Right atrium auricular region (tissue), 2 donors: Measurements from ENCODE around the gene THTPA. TPM values are rescaled to one million over a fixed set of nuclear protein-coding genes. Genes with fewer than 3 reads are reported as not detected.

Experiments used
- DNase-seq: peaks from one replicate; pipeline ENCODE4 v3.0.0-alpha.2; 2019; ENCODE audit warnings: low spot score
- H3K27ac ChIP-seq, 2 donors: fragments of 200-600 bp; sonication (generic); 1 replicate in 1 of 2; 2 replicates in 1 of 2; pipeline ENCODE4 v1.5.1; 2016 to 2019
- H3K27me3 ChIP-seq, 2 donors: fragments of 200-600 bp; sonication (generic); one replicate each; pipeline versions ENCODE4 v1.5.1 to v1.6.0; 2017 to 2019
- H3K36me3 ChIP-seq: fragments of 200-600 bp; sonication (generic); one replicate; pipeline ENCODE4 v1.5.1; 2016
- H3K4me1 ChIP-seq, 2 donors: fragments of 200-600 bp; sonication (generic); one replicate each; pipeline versions ENCODE4 v1.5.1 to v1.6.0; 2017 to 2019
- H3K4me3 ChIP-seq, 2 donors: fragments of 200-600 bp; sonication (generic); 1 replicate in 1 of 2; 2 replicates in 1 of 2; pipeline ENCODE4 v1.5.1; 2017 to 2019; ENCODE audit warnings: mild to moderate bottlenecking in 1 of 2, moderate library complexity in 1 of 2
- H3K9me3 ChIP-seq, 2 donors: fragments of 200-600 bp; sonication (generic); one replicate each; pipeline ENCODE4 v1.5.1; 2019
- CTCF ChIP-seq, 2 donors: fragments of 200-600 bp; sonication (generic); IDR thresholded peaks; one replicate each; pipeline ENCODE4 v1.5.1; 2019; ENCODE audit warnings: antibody characterized with exemption in 2 of 2
- total RNA-seq, 2 donors: library from RNA; depleted of rRNA; stranded (reverse); fragments of >200 nt; gene quantifications; one replicate each; pipeline ENCODE4 v1.1.0, GENCODE V29; 2016

The THTPA gene
- total RNA-seq, 2 donors from 2014 or later = 22.6 to 27.3 TPM

GRCh38 chr14:23601424-23601823 is 45.4 kb downstream of the THTPA start:
- Histone ChIP-seq H3K36me3 (no peaks in the 10 kb centered on the region), H3K27me3 (no peaks in the 10 kb centered on the region), H3K4me3 (no peak overlapping the region), H3K9me3 (peaks cover 0 to 5% of the 10 kb centered on the region in 2 donors), H3K27ac (no peak overlapping the region), H3K4me1 (no peaks in the 10 kb centered on the region)
- no peak for DNase-seq
- no peak for TF ChIP-seq CTCF (IDR thresholded peaks at IDR 0.05)

GRCh38 chr14:23601845-23602180 is 45.7 kb downstream of the THTPA start:
- Histone ChIP-seq H3K27me3 (no peaks in the 10 kb centered on the region), H3K9me3 (peaks cover 0 to 5% of the 10 kb centered on the region in 2 donors), H3K27ac (no peak overlapping the region), H3K4me3 (no peak overlapping the region), H3K36me3 (no peaks in the 10 kb centered on the region), H3K4me1 (no peaks in the 10 kb centered on the region)
- DNase-seq = no peak
- TF ChIP-seq CTCF (IDR thresholded peaks at IDR 0.05) = no peak

GRCh38 chr14:23602181-23603095 is 46.4 kb downstream of the THTPA start:
- no peak for DNase-seq
- H3K4me3 ChIP-seq = no peak overlapping the region
- no peaks in the 10 kb centered on the region for H3K27me3 ChIP-seq
- H3K36me3 ChIP-seq = no peaks in the 10 kb centered on the region
- peaks cover 0 to 5% of the 10 kb centered on the region in 2 donors for H3K9me3 ChIP-seq
- TF ChIP-seq CTCF (IDR thresholded peaks at IDR 0.05) = no peak
- H3K27ac ChIP-seq = no peak overlapping the region
- no peaks in the 10 kb centered on the region for H3K4me1 ChIP-seq

- H3K36me3 ChIP-seq = no peaks in the 10 kb centered on the region
- TF ChIP-seq CTCF (IDR thresholded peaks at IDR 0.05) = no peak
- no peak overlapping the region for H3K4me3 ChIP-seq
Observed at GRCh38 chr14:23603103-23603502, 47.0 kb downstream of the THTPA start.

GRCh38 chr14:23604148-23604547 is 48.1 kb downstream of the THTPA start:
- no peak for TF ChIP-seq CTCF (IDR thresholded peaks at IDR 0.05)
- Histone ChIP-seq H3K4me3 (no peak overlapping the region), H3K36me3 (no peaks in the 10 kb centered on the region)

More at GRCh38 chr14:23603103-23603502, 47.0 kb downstream of the THTPA start:
- Histone ChIP-seq H3K4me1 (no peaks in the 10 kb centered on the region), H3K27me3 (no peaks in the 10 kb centered on the region), H3K9me3 (peaks cover 0 to 5% of the 10 kb centered on the region in 2 donors), H3K27ac (no peak overlapping the region)
- DNase-seq = no peak

More at GRCh38 chr14:23604148-23604547, 48.1 kb downstream of the THTPA start:
- Histone ChIP-seq H3K27ac (no peak overlapping the region), H3K9me3 (peaks cover 0 to 4% of the 10 kb centered on the region in 2 donors), H3K4me1 (no peaks in the 10 kb centered on the region), H3K27me3 (no peaks in the 10 kb centered on the region)
- no peak for DNase-seq
